HT-29 (cell line): ENCODE measurements around the gene RBBP4. TPM values are rescaled to one million over a fixed set of nuclear protein-coding genes. Genes with fewer than 3 reads are reported as not detected.
A peak's percentile ranks its signal among the peaks of the same experiment; 100 is the strongest.

ENCODE experiments used
- DNase-seq: peaks from one replicate; pipeline ENCODE4 v3.0.0-alpha.2; 2015; ENCODE audit warnings: low spot score
- small RNA-seq: library from RNA; depleted of rRNA; stranded (forward); fragments of <200 nt; gene quantifications from one replicate; pipeline ENCODE3, GENCODE V24; 2014
- total RNA-seq: library from RNA; depleted of rRNA; stranded (reverse); fragments of >200 nt; shearing (Covaris generic); gene quantifications from 2 replicates; pipeline ENCODE4 v1.2.3, GENCODE V29; 2014; rRNA removed

The RBBP4 gene
- total RNA-seq, 1 experiment from 2014 or later, result 109 TPM

DNA sequence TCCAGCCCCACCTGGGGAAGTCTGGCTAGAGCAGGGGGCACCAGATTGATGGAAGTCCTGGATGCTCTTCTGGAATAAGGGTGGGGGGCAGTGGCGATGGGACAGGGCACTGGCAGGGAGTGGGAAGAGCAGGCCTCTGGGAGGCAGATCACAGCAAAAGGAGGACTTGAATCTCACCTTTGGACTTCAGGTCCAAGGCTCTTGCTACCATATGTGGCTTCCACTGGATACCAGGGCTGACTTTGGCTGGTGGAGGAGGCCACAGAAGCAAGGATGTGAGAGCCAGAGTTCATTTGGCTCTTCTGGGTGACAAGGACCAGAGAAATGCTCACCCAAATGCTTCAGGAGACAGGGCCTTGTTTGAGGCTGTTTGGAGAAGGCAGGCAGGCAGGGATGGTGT lies 67.5 kb downstream of the RBBP4 start:
- no peak for DNase-seq

DNA sequence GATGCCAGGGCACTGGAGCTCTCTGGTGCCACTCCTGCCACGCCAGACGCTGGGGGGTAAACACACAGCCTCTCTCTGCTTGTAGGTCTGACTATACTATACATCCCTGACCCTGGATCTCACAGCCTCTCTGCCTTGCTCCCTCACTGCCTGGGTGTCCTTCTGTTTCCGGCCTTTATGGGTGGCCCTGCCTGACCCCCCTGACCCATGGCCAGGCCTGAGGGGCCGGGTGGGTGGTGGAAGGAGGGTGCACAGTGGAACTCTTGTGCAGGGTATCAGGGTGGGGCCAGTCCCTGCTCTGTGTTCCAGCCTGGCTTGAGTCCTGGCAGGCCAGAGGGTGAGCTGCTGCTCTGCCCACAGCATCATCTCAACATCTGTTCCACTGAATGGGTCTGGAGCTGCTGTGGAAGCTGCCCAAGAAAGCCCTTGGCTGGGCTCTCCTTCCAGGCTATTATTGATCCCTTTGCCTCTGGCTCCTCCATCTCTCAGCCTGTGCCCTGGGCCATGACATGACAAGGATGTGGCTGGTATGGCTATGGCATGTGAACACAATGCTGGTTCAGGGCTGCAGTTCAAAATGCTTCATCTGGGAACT lies 68.8 kb downstream of the RBBP4 start:
- DNase-seq, result no peak

DNA sequence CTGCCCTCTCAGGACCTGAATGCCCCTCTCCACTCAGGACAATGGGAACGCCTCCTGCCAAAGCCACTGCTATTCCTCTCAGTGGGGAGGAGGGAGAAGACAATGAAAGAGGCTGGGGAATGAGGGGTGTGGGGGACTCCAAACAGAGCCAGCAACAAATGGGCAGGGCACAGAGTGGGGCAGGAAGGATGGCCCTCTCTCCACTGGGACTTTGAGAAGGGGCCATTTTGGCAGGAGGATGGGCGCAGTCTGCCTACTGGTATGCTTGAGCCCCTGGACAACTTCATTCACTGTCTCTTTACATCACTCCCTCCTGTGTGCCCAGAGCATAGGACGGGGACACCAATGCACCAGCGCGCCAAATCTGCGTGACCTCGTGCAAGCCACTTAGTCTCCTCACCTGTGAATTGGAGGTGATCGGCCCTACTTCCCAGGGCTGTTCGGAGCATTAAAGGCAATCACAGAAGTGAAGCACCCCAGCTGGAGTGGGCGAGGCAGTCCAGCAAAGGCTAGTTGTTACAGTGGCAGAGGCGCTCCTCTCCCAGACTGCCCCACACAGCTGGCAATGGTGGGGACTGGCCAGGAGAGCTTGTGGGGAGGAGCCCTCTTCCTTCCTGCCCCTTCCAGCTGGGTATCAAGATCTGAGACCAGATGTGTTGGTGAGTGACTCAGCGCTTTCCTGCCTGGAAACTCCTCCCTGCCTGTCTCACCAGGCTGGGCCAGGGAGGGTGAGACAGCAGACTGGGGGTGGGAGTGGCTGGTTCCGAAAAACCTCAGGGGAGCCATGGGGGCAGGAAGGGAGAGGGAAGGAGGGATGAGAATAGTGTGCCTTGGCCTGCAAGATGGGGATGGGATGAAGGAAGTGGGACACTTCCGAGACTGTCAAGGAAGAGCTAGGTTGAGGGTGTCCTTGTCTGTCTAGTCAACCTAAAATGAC lies 73.9 kb downstream of the RBBP4 start:
- peak; percentile 72 for DNase-seq

DNA sequence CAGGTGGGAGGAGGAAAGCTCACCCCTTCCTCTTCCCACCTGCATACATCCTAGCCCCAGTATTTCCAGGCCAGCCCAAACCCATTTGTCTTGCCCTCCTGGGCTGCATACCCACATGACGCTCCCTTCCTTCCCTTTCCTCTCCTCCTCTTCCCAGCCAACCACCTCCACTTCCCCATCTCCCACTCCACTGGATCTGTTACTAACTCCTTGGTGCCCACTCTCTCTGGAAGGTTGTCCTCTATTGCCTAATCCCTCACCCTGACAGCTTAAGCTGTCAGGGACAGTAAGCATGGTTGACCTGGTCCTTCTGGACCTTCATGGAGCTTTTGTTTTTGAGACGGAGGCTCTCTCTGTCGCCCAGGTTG lies 74.6 kb downstream of the RBBP4 start:
- no peak for DNase-seq

- no peak for DNase-seq
Measured at GRCh38 chr1:32727876-32728275, 76.9 kb downstream of the RBBP4 start.

GRCh38 chr1:32728413-32729077 lies 77.5 kb downstream of the RBBP4 start:
- no peak for DNase-seq

DNA sequence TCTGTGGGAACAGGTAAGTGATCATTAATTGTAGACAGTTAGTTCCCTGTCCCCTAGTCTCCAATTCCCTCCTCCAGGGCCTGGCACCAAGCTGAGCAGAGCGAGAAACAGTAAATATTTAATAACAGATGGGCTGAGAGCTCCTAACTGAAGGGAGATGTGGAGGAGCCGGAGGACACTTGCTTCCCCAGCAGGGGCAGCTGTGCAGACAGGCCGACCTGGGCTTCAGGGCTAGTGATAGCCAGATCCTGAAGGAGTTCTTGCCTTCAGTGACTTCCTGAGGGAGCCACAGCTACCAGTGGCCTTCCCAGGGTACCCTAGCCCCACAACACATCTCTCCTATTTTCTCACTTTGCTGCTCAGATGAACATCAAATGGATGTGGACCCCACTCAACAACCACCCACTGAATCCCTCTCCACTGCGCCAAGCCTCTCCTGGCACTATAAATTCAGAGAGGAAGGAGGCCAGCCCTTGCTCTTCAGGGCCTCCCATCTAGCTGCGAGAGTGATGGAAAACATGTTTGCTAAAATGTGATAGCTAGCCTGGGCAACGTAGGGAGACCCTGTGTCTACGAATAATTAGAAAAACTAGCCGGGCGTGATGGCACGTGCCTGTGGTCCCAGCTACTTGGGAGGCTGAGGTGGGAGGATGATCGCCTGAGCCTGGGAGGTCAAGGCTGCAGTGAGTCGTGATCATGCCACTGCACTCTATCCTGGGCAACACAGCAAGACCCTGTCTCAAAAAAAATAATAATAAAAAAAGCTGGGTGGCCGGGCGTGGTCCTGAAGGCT lies 78.4 kb downstream of the RBBP4 start:
- no peak for DNase-seq

- peak; percentile 50 for DNase-seq
Measured at GRCh38 chr1:32733582-32734321, 82.7 kb downstream of the RBBP4 start.

Small RNA genes lying within 50 kb of the gene (small RNA-seq; reads per million reads assigned to genes)
- not detected for gene RF00019

Other genes with a start within 250 kb of the RBBP4 start
- gene ZBTB8B, start 186.1 kb upstream of the RBBP4 start, total RNA-seq, result not detected in 2 replicates
- 0.84 and 1.0 TPM in 2 replicates for gene ZBTB8A, start 111.8 kb upstream of the RBBP4 start, total RNA-seq
- 37.4 and 43.5 TPM in 2 replicates for gene ZBTB8OS, start 658 bp upstream of the RBBP4 start, total RNA-seq
- gene SYNC, start 51.6 kb downstream of the RBBP4 start, total RNA-seq, result 0.65 and 0.76 TPM in 2 replicates
- gene YARS1, start 166.2 kb downstream of the RBBP4 start, total RNA-seq, result 148 and 154 TPM in 2 replicates
- 7.4 and 7.9 TPM in 2 replicates for gene S100PBP, start 166.4 kb downstream of the RBBP4 start, total RNA-seq
- gene FNDC5, start 219.7 kb downstream of the RBBP4 start, total RNA-seq, result not detected in 2 replicates
- gene HPCA, start 235.3 kb downstream of the RBBP4 start, total RNA-seq, result 0.79 and 2.4 TPM in 2 replicates